GM18517 (cell line): ENCODE data around the gene SCYL3.
"Not testable (repeated sequence)": the region's sequence is repeated elsewhere in the genome, so short reads cannot be mapped to it uniquely, and the experiment has no call there.

ENCODE experiments used
- ATAC-seq: cut with Tn5 transposase; IDR thresholded peaks from one replicate; pipeline ENCODE4 v1.9.1; 2021; ENCODE audit warnings: mild to moderate bottlenecking, moderate library complexity; ENCODE audit not compliant: unreplicated experiment

SCYL3 gene

DNA sequence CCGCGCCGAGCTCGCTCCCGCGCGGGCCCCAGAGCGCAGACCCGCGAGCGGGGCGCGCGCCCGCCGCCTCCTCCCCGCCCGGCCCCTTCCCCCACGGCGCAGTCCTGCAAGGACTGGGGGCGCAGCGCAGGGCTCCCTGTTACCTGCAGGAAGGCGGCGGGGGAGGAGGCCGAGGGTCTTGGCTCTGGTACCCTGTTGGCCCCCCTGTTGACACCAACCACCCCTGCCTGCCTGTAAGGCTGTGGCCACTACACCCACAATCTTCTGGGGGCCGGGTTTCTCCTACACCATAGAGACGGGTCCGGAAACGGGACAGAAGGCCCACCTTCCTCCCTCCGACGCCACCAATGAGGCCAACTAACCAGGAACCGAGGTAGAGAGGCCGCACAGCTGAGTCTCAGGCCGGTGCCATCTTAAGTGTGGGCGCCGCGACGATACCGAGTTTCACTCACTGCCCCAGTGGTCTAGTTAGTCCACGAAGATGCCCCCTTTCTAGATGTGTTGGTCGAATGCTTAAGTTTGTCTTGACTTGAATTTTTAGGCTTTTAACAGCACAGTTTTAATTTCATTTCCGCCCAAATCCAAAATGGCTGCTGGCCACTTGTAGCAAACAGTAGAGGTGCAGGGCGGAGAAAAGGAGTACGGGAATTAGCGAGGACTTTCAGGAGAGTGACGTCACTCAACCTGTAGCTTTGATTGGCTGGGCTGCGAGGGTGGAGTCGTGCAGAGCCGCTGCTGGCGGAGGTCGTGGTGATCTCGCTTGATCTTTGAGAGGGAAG is at the start of gene SCYL3:
Gene SCYL3 (minus strand): TSS at position 252 of the 779 bp plus-strand sequence. CDS start 5,056 bp downstream, outside the sequence.
- peak; percentile 86 for ATAC-seq

DNA sequence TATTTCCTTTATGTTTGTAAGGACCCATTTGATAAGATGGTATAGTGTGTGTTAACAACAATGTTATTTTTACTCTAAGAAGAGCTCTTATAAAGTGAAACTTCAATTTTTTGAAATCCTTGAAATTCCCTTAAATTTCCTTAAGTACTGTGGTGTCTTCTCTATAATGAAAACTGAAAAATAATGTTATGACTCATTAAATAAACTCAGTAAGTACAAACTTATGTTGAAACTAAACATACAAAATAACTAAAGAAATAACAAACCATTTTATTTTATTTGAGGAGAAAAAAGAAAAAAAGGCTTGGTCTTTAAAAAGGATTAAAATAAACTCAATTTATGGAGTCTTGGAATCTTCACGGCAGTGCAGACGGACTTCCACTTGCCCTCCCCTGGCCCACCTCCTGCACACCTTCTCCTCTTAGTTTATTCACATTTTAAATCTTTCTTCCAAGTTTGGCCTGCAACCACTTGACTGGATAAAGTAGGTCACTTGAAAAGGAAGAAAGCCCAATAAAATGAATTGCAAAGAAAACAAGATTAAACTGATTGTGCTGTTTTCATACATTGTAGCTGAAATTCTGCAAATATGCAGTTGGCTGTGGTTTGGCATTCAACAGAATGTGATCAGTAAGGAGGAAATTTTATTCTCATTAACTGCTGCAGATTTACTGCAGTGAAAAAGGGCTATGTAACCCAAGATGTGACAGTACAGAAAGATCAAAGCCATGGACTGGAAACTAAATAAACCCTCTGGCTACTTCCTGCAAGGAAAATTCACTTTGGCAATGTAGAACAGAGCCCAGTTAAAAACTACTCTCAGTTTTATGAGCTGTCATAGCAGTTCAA is 48.5 kb upstream of the SCYL3 start:
- no peak for ATAC-seq

- ATAC-seq, result no peak
Measured at GRCh38 chr1:169933984-169934725, 40.5 kb upstream of the SCYL3 start.

DNA sequence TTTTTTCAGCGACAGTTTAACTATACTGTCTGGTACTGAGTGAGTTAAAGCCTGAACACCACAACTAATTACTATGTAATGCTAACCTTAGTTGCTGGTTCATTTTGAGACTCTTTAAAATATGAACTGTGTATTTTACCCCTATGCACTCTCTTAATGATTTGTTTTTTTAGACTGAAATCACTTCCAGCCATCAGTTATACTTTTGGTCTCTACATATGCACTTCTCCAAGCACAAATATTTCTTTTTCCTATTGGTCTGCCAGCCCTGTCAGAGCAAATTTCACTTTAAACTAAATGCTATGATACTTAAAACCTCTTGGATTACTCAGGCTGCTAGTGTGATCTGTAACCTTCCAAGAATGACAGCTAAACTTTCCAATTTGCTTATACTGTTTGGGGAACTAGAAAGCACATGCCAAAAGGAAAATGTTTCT is 38.1 kb upstream of the SCYL3 start:
- no peak for ATAC-seq

DNA sequence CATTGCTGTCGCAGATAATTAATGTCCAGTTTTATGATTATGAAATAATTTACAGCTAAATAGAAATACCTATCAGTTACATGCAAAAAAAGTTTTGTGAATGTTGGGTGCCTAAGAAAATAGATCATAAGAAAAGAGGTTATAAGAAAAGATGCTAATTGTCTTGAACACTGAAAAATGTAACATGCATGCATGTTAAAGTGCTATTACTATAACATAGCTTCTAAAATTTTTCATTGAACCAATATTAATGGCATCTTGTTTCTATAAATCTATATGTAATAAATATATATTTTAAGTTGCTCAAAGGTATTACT is 35.5 kb upstream of the SCYL3 start:
- ATAC-seq, result no peak

DNA sequence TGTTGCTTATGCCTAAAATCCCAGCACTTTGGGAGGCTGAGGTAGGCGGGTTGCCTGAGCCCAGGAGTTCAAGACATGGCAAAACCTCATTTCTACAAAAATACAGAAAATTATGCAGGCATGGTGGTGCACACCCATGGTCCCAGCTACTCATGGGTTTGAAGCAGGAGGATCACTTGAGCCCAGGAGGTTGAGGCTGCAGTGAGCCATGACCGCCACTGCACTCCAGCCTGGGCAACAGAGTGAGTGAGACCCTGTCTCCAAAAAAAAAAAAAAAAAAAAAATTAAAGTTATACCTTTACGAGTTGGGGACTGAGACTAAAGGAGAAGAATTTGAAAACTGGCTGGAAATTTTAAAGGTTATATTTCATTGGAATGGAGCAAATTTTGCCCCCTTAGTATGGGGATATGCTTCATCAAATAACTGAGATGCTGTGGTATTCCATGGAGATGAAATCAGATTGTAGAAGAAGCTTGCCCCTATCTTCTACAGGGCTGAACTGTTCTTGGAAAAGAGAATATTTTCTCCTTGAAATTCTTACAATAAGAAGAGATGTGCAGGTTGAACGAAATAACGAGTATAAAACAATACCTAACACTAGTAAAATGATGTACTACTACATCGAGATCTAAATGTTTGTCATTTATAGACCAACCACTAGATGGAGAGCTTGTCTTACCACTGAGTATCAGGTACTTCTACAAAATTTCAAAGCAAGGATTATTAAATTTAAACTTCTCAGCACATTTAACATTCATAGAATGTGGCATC is 34.9 kb upstream of the SCYL3 start:
- ATAC-seq, result peak; percentile 66

GRCh38 chr1:169925505-169926482 is 32.1 kb upstream of the SCYL3 start:
- peak; percentile 64 for ATAC-seq

GRCh38 chr1:169924829-169925228 is 31.1 kb upstream of the SCYL3 start:
- ATAC-seq, result no peak

DNA sequence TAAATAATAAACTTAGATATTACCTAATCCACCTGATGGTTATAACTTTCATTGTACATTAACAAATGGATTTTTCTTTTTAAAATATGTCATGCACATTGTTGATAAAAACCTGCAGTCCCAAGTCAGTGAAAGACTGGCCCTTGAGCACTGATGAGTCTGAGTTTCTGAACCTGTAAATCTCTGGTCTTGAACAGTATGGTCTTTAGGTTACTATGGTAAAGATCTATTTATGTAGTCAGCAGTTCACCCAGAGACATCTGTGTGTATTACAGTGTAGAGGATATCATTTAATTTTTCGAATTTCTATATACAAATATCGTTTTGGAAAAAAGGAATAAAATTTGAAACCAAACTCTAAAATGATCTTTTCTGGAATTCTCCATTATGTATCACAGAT is 30.4 kb upstream of the SCYL3 start:
- no peak for ATAC-seq

GRCh38 chr1:169921080-169921479 is 27.4 kb upstream of the SCYL3 start:
- no peak for ATAC-seq

DNA sequence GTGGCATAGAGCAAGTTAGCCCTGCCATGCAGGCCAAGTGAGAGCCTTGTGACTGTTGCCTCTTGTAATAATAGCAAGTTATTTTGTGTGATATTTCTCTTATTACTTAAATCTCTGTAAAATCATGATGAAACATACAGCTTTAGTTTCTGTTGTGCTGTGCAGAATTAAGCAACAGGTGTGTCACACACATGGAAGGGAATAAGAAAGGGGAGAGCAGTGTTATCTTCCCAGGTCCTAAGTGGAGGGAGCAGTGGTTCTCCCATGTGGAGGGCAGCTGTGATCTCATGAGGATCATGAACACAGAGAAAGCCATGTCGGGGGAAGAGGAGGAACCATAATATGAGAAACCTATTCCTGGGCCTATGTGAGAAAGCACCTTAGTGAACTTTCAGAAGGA is 25.2 kb upstream of the SCYL3 start:
- ATAC-seq, result no peak

GRCh38 chr1:169918220-169918619 is 24.5 kb upstream of the SCYL3 start:
- ATAC-seq, result not testable (repeated sequence)

GRCh38 chr1:169915150-169915549 is 21.5 kb upstream of the SCYL3 start:
- ATAC-seq, result no peak

- ATAC-seq, result no peak
Measured at GRCh38 chr1:169914531-169914930, 20.8 kb upstream of the SCYL3 start.

DNA sequence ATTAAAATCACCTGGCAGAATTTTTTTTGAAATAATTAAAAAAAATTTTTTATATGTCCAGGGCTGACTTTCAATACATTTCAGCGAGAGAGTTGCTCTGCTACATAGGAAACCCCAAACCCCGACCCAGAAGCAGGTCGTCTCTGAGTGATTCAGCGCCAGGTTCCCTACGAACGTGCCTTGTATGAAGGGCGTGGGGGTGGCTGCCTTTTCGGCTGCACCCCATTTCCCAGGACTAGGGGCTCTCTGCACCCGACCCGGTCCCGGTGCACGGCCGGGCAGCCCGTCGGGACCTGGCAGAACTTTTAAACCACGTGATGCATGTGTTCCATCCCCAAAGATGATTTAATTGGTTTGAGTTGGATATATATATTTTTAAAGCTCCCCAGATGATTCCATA is 15.8 kb upstream of the SCYL3 start:
- ATAC-seq, result no peak

- no peak for ATAC-seq
Measured at GRCh38 chr1:169906938-169907337, 13.2 kb upstream of the SCYL3 start.

GRCh38 chr1:169904834-169905233 is 11.1 kb upstream of the SCYL3 start:
- no peak for ATAC-seq

GRCh38 chr1:169902751-169903150 is 9.1 kb upstream of the SCYL3 start:
- ATAC-seq, result no peak

GRCh38 chr1:169901115-169901514 is 7.4 kb upstream of the SCYL3 start:
- ATAC-seq, result no peak

DNA sequence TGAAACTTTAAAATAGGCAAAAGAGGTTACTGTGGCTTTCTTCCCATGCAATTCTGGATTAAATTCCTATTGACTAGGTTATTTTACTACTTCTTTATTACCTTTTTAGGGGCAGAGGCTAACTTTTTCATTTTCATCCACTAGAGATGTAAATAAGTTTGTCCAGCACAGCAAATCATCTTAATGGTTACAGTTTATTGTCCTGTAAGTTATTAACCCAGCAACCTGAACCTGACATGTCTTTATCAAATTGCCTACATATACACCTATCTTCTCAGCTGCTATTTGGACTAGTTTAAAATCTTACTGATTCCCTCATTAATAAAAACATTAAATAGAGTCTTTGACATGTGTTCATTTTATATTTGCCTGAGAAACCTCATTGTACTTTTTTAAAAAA is 6.9 kb upstream of the SCYL3 start:
- no peak for ATAC-seq
